GM12878 (cell line): Measurements from ENCODE around the gene CD177. TPM values are rescaled to one million over a fixed set of nuclear protein-coding genes. Genes with fewer than 3 reads are reported as not detected.

Experiments
- ATAC-seq: fragments of 200-7000 bp; cut with Tn5 transposase; 3 replicates; pipeline ENCODE4 v1.9.1; 2020; ENCODE audit warnings: mild to moderate bottlenecking, moderate library complexity
- BruUV-seq: library from RNA; stranded (reverse); fragments of 400-500 nt; replicated peaks from 2 replicates; lab custom pipeline; 2021; lab: Mats Ljungman, UMichigan
- CTCF ChIA-PET: fragments of 300-600 bp; sonication (Branson Sonifier 250); formaldehyde crosslinking; extraction: SDS; loops from one replicate; lab custom pipeline; 2021; ENCODE audit warnings: inconsistent platforms; lab: Yijun Ruan, JAX
- POLR2A ChIA-PET: fragments of 350-600 bp; formaldehyde crosslinking; extraction: SDS; loops from one replicate; lab custom pipeline; 2021; ENCODE audit warnings: inconsistent platforms; lab: Charles Lee
- RAD21 ChIA-PET: fragments of 300-600 bp; sonication (Branson Sonifier 250); formaldehyde crosslinking; loops from one replicate; lab custom pipeline; 2023; ENCODE audit warnings: antibody characterized with exemption; ENCODE audit not compliant: unreplicated experiment; lab: Charles Lee
- SMC1A ChIA-PET: fragments of 300-600 bp; sonication (Branson Sonifier 250); formaldehyde crosslinking; loops from one replicate; lab custom pipeline; 2023; ENCODE audit not compliant: unreplicated experiment, uncharacterized antibody; lab: Charles Lee
- DNase-seq: peaks from one replicate; pipeline ENCODE4 v3.0.0-alpha.2; 2011; ENCODE audit warnings: low read depth, low spot score
- FAIRE-seq: peaks from 3 replicates; lab custom pipeline; 2011; peaks lifted over from hg19 to GRCh38; lab: Jason Lieb, UNC
- H2AFZ ChIP-seq: 2 replicates; pipeline ENCODE4 v1.6.0; 2011; ENCODE audit warnings: low read depth, low read length, control low read depth; ENCODE audit not compliant: control insufficient read depth
- H3K27ac ChIP-seq: 2 replicates; pipeline ENCODE4 v1.5.1; 2011; ENCODE audit warnings: control low read depth; ENCODE audit not compliant: control insufficient read depth, insufficient read depth
- H3K27me3 ChIP-seq, 2 experiments: replicated peaks in 1 of 2; 2 replicates each; pipeline versions ENCODE4 v1.6.0 to v1.6.1; 2011; ENCODE audit warnings: low read length in 1 of 2; ENCODE audit not compliant: control insufficient read depth in 2 of 2, insufficient read depth in 2 of 2
- H3K36me3 ChIP-seq, 2 experiments: 2 replicates each; pipeline ENCODE4 v1.5.1; 2011; ENCODE audit warnings: low read length in 1 of 2; ENCODE audit not compliant: control insufficient read depth in 2 of 2, insufficient read depth in 2 of 2
- H3K4me1 ChIP-seq: 2 replicates; pipeline ENCODE4 v1.6.1; 2011; ENCODE audit warnings: mild to moderate bottlenecking, low read length, moderate library complexity, mixed read lengths; ENCODE audit not compliant: control insufficient read depth, insufficient read depth
- H3K4me2 ChIP-seq: 2 replicates; pipeline ENCODE4 v1.6.0; 2011; ENCODE audit warnings: control low read depth; ENCODE audit not compliant: control insufficient read depth, insufficient read depth
- H3K4me3 ChIP-seq: fragments of 200-600 bp; sonication (generic); 2 replicates; pipeline ENCODE4 v1.5.1; 2016
- H3K79me2 ChIP-seq: 2 replicates; pipeline ENCODE4 v1.6.0; 2011; ENCODE audit warnings: low read length; ENCODE audit not compliant: control insufficient read depth, insufficient read depth
- H3K9ac ChIP-seq: 2 replicates; pipeline ENCODE4 v1.8.0; 2011; ENCODE audit warnings: low read length, control low read depth, mixed read lengths; ENCODE audit not compliant: control insufficient read depth, insufficient read depth
- H3K9me3 ChIP-seq: replicated peaks from 3 replicates; pipeline ENCODE4 v1.5.1; 2011; ENCODE audit warnings: mild to moderate bottlenecking, low read length; ENCODE audit not compliant: control insufficient read depth, insufficient read depth
- H4K20me1 ChIP-seq: 2 replicates; pipeline ENCODE4 v1.6.0; 2011; ENCODE audit not compliant: control insufficient read depth, insufficient read depth
- ASH2L ChIP-seq: fragments of 300-600, 200-600 bp; sonication (generic); IDR thresholded peaks from 2 replicates; pipeline ENCODE4 v1.6.1; 2017; ENCODE audit warnings: low read depth, mild to moderate bottlenecking, borderline replicate concordance
- ATF2 ChIP-seq: IDR thresholded peaks from 2 replicates; pipeline ENCODE4 v1.6.1; 2012; ENCODE audit warnings: low read length, inconsistent platforms
- CHD4 ChIP-seq: fragments of 200-600 bp; sonication (generic); IDR thresholded peaks from 2 replicates; pipeline ENCODE4 v1.6.1; 2016; ENCODE audit warnings: mild to moderate bottlenecking
- DPF2 ChIP-seq: fragments of 450-650 bp; IDR thresholded peaks from 2 replicates; pipeline ENCODE4 v1.6.1; 2017; ENCODE audit warnings: mild to moderate bottlenecking
- EP300 ChIP-seq, 2 experiments: fragments of 150-350 bp in 1 of 2; IDR thresholded peaks; 2 replicates each; pipeline ENCODE4 v1.6.1; 2011 to 2012; ENCODE audit warnings: low read depth in 2 of 2, low read length in 2 of 2, borderline replicate concordance in 1 of 2, improper control_type of control experiment in 1 of 2, inconsistent platforms in 1 of 2; ENCODE audit not compliant: control insufficient read depth in 1 of 2
- FOXM1 ChIP-seq: IDR thresholded peaks from 2 replicates; pipeline ENCODE4 v1.6.1; 2012; ENCODE audit warnings: low read depth, mild to moderate bottlenecking, inconsistent platforms, low read length, moderate library complexity
- GABPA ChIP-seq: IDR thresholded peaks from 2 replicates; pipeline ENCODE4 v1.6.1; 2014; ENCODE audit warnings: antibody characterized with exemption, low read depth, mild to moderate bottlenecking, inconsistent platforms
- IRF4 ChIP-seq: IDR thresholded peaks from 2 replicates; pipeline ENCODE4 v1.6.1; 2011; ENCODE audit warnings: low read depth, low read length
- KAT2A ChIP-seq: conservative IDR thresholded peaks from 2 replicates; pipeline ENCODE4 v1.6.1; 2011; ENCODE audit warnings: low read depth, low read length; ENCODE audit not compliant: control insufficient read depth
- NFIC ChIP-seq: IDR thresholded peaks from 2 replicates; pipeline ENCODE4 v1.6.1; 2012; ENCODE audit warnings: low read depth, mild to moderate bottlenecking, inconsistent platforms, low read length, moderate library complexity
- POLR2AphosphoS5 ChIP-seq: IDR thresholded peaks from 2 replicates; pipeline ENCODE4 v1.6.1; 2011; ENCODE audit warnings: mild to moderate bottlenecking, low read length, inconsistent platforms
- RBBP5 ChIP-seq: fragments of 200-600 bp; sonication (generic); conservative IDR thresholded peaks from 2 replicates; pipeline ENCODE4 v1.6.1; 2016
- RFX5 ChIP-seq: IDR thresholded peaks from 2 replicates; pipeline ENCODE4 v1.6.1; 2011; ENCODE audit warnings: low read depth, low read length, improper control_type of control experiment
- SMC3 ChIP-seq: IDR thresholded peaks from 2 replicates; pipeline ENCODE4 v1.6.1; 2011; ENCODE audit warnings: low read length, improper control_type of control experiment, borderline replicate concordance
- STAT3 ChIP-seq: IDR thresholded peaks from 2 replicates; pipeline ENCODE4 v1.6.1; 2011; ENCODE audit warnings: low read depth, low read length, improper control_type of control experiment
- SUPT20H ChIP-seq: IDR thresholded peaks from 2 replicates; pipeline ENCODE4 v1.6.1; 2011; ENCODE audit warnings: low read depth, mild to moderate bottlenecking, low read length, moderate library complexity, borderline replicate concordance; ENCODE audit not compliant: control insufficient read depth
- TCF3 ChIP-seq: IDR thresholded peaks from 2 replicates; pipeline ENCODE4 v1.6.1; 2012; ENCODE audit warnings: low read depth, mild to moderate bottlenecking, low read length, borderline replicate concordance; ENCODE audit not compliant: insufficient read depth
- WRNIP1 ChIP-seq: IDR thresholded peaks from 2 replicates; pipeline ENCODE4 v1.6.1; 2011; ENCODE audit warnings: low read depth, low read length, improper control_type of control experiment, borderline replicate concordance
- ZSCAN29 ChIP-seq: fragments of 450-650 bp; IDR thresholded peaks from 2 replicates; pipeline ENCODE4 v1.6.1; 2017; ENCODE audit warnings: mild to moderate bottlenecking, moderate library complexity
- WGBS: methylation state at CpG from one replicate; pipeline ENCODE4 v1.1.6; 2016; ENCODE audit warnings: low lambda C conversion rate; ENCODE audit not compliant: insufficient replicate concordance, insufficient coverage; ENCODE audit errors: missing lambda C conversion rate; 5-methylcytosine and 5-hydroxymethylcytosine counted together
- in situ Hi-C: fragments of 300-500 bp; cut with MboI; formaldehyde crosslinking; loops from 9 replicates; pipeline ENCODE4 v1.14.3; 2018; ENCODE audit warnings: mixed read lengths
- intact Hi-C: fragments of 100-400 bp; cut with micrococcal nuclease; formaldehyde crosslinking; loops from one replicate; pipeline ENCODE4 v1.14.2; 2022; ENCODE audit not compliant: unreplicated experiment
- polyA plus RNA-seq, 11 experiments: library from polyadenylated mRNA; depleted of rRNA in 4 of 11; unstranded in 6 of 11; stranded (reverse) in 5 of 11; fragments of >200 nt; fragmentation: Nextera tagmentation in 4 of 11; fragmentation: Illumina TruSeq in 1 of 11; extraction: Ambion mirVana in 4 of 11; extraction: Trizol in 1 of 11; gene quantifications; 1 replicate in 1 of 11; 2 replicates in 10 of 11; pipeline versions ENCODE4 v1.2.1 to v1.2.3, GENCODE V29; 2011 to 2016; ENCODE audit warnings: inconsistent platforms in 2 of 11, missing spikeins in 2 of 11, low read depth in 1 of 11
- total RNA-seq, 4 experiments: library from RNA; depleted of rRNA in 3 of 4; stranded (reverse); fragments of >200 nt in 3 of 4; fragmentation: Illumina TruSeq in 1 of 4; extraction: Trizol in 1 of 4; gene quantifications; 2 replicates each; pipeline versions ENCODE4 v1.2.1 to v1.2.3, GENCODE V29; 2013 to 2021

Gene CD177
- total and polyA plus RNA-seq, 10 of the 15 experiments (the other 5 are each of a cell fraction or from before 2014, with no cell fraction given), result not detected

- Histone ChIP-seq H3K36me3 (no peaks in the 10 kb centered on the region), H3K27ac (no peak overlapping the region), H3K27me3 (no peaks in the 10 kb centered on the region), H3K9me3 (no peaks in the 10 kb centered on the region), H3K4me2 (no peak overlapping the region), H3K9ac (no peak overlapping the region)
- ATAC-seq (no peak), DNase-seq (no peak), FAIRE-seq (no peak)
- SMC1A ChIA-PET, result no interaction called here
- 0% methylated on average over 3 of the region's 3 CpGs for WGBS
- RAD21 ChIA-PET, result no interaction called here
- TF ChIP-seq SUPT20H, result no peak
- TF ChIP-seq ATF2, result no peak
- TF ChIP-seq ASH2L, result no peak
- TF ChIP-seq TCF3, result no peak
- no peak for TF ChIP-seq RFX5
- no peak for TF ChIP-seq IRF4
- TF ChIP-seq GABPA, result no peak
- TF ChIP-seq KAT2A, result no peak
- no peak for TF ChIP-seq RBBP5
- TF ChIP-seq EP300 (IDR thresholded peaks at IDR 0.05; ENCODE audit: borderline replicate concordance in 1 of 2, control insufficient read depth in 1 of 2, low read depth in 2 of 2, low read length in 2 of 2), result no peak
- TF ChIP-seq DPF2, result no peak
- TF ChIP-seq POLR2AphosphoS5, result no peak
- no peak for TF ChIP-seq FOXM1
- no peak for TF ChIP-seq ZSCAN29
- no peak for TF ChIP-seq WRNIP1
- no peak for TF ChIP-seq CHD4
- no peak for TF ChIP-seq SMC3
- no peak for TF ChIP-seq NFIC
- no peak for TF ChIP-seq STAT3
- TF ChIP-seq, all 136 proteins: peak for 0
- in situ Hi-C loops (no loop called here), intact Hi-C loops (no loop called here)
- BruUV-seq, result no TSS peak
- no peaks in the 10 kb centered on the region for H4K20me1 ChIP-seq
- no peak overlapping the region for H2AFZ ChIP-seq
- POLR2A ChIA-PET, result no interaction called here
- CTCF ChIA-PET, result no interaction called here
- H3K4me1 ChIP-seq, result no peaks in the 10 kb centered on the region
- H3K79me2 ChIP-seq, result no peaks in the 10 kb centered on the region
- no peak overlapping the region for H3K4me3 ChIP-seq
Observed at GRCh38 chr19:43318203-43318602, 35.3 kb upstream of the CD177 start.
